ENCODE data around the gene PRRC1. TPM values are rescaled to one million over a fixed set of nuclear protein-coding genes. Genes with fewer than 3 reads are reported as not detected.

The PRRC1 gene
- total and polyA plus RNA-seq, 9 of the 15 experiments (the other 6 are each of a cell fraction or from before 2014, with no cell fraction given), result 23.4 to 68.7 (median 43.9) TPM

DNA sequence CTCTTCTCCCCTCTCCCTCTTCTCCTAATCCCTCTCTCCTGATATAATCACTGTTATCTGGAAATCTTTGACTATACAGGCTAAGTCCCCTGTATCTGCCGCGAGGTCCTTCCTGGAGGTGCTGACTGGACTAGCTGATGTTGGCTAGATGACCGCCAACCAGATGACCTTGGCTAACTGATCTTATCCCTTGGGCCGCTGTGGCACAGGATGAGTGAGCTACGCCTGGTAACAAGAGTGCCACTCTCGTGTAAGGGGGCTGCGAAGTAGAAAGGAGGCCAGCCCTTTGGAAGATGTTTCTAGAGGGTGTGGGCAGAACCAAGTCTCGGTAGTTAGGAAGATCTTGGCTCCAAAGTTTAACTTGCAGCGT is 345 bp upstream of the PRRC1 start (continued):
- TF ChIP-seq, protein P1, sequence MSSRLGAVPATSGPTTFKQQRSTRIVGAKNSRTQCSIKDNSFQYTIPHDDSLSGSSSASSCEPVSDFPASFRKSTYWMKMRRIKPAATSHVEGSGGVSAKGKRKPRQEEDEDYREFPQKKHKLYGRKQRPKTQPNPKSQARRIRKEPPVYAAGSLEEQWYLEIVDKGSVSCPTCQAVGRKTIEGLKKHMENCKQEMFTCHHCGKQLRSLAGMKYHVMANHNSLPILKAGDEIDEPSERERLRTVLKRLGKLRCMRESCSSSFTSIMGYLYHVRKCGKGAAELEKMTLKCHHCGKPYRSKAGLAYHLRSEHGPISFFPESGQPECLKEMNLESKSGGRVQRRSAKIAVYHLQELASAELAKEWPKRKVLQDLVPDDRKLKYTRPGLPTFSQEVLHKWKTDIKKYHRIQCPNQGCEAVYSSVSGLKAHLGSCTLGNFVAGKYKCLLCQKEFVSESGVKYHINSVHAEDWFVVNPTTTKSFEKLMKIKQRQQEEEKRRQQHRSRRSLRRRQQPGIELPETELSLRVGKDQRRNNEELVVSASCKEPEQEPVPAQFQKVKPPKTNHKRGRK (tag; IDR thresholded peaks at IDR 0.05), result no peak
- TF ChIP-seq, protein P2, sequence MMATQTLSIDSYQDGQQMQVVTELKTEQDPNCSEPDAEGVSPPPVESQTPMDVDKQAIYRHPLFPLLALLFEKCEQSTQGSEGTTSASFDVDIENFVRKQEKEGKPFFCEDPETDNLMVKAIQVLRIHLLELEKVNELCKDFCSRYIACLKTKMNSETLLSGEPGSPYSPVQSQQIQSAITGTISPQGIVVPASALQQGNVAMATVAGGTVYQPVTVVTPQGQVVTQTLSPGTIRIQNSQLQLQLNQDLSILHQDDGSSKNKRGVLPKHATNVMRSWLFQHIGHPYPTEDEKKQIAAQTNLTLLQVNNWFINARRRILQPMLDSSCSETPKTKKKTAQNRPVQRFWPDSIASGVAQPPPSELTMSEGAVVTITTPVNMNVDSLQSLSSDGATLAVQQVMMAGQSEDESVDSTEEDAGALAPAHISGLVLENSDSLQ (IDR thresholded peaks at IDR 0.05), result 0 out of 2 replicates have a peak, but pooled peaks have one; percentile 7
- TF ChIP-seq CTBP1 (IDR thresholded peaks at IDR 0.05; ENCODE audit: borderline replicate concordance) (peak; percentile 80; the same call in 1 of the 2 replicates), EP300 (IDR thresholded peaks at IDR 0.05; ENCODE audit: low read length) (peak; percentile 17; the same call in 1 of the 2 replicates), SMARCA5 (IDR thresholded peaks at IDR 0.05) (0 out of 2 replicates have a peak, but pooled peaks have one; percentile 59), HDGF (IDR thresholded peaks at IDR 0.05) (no peak), STAG1 (CRISPR knock-in tag; IDR thresholded peaks at IDR 0.05; ENCODE audit: borderline replicate concordance) (no peak), ZNF175 (CRISPR knock-in tag; IDR thresholded peaks at IDR 0.05; ENCODE audit: low read depth) (no peak), TEAD4 (IDR thresholded peaks at IDR 0.05; ENCODE audit: low read length) (0 out of 2 replicates have a peak, but pooled peaks have one; percentile 4), TEAD4 (CRISPR knock-in tag; IDR thresholded peaks at IDR 0.05; ENCODE audit: borderline replicate concordance) (no peak), MEF2A (IDR thresholded peaks at IDR 0.05; ENCODE audit: control insufficient read depth, low read depth, low read length) (no peak), CXXC5 (CRISPR knock-in tag; IDR thresholded peaks at IDR 0.05) (0 out of 2 replicates have a peak, but pooled peaks have one; percentile 9), ZNF23 (CRISPR knock-in tag; IDR thresholded peaks at IDR 0.05) (no peak)
- TF ChIP-seq, protein P3, sequence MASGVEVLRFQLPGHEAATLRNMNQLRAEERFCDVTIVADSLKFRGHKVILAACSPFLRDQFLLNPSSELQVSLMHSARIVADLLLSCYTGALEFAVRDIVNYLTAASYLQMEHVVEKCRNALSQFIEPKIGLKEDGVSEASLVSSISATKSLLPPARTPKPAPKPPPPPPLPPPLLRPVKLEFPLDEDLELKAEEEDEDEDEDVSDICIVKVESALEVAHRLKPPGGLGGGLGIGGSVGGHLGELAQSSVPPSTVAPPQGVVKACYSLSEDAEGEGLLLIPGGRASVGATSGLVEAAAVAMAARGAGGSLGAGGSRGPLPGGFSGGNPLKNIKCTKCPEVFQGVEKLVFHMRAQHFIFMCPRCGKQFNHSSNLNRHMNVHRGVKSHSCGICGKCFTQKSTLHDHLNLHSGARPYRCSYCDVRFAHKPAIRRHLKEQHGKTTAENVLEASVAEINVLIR (CRISPR knock-in tag; IDR thresholded peaks at IDR 0.05), result no peak
- TF ChIP-seq, protein P4, sequence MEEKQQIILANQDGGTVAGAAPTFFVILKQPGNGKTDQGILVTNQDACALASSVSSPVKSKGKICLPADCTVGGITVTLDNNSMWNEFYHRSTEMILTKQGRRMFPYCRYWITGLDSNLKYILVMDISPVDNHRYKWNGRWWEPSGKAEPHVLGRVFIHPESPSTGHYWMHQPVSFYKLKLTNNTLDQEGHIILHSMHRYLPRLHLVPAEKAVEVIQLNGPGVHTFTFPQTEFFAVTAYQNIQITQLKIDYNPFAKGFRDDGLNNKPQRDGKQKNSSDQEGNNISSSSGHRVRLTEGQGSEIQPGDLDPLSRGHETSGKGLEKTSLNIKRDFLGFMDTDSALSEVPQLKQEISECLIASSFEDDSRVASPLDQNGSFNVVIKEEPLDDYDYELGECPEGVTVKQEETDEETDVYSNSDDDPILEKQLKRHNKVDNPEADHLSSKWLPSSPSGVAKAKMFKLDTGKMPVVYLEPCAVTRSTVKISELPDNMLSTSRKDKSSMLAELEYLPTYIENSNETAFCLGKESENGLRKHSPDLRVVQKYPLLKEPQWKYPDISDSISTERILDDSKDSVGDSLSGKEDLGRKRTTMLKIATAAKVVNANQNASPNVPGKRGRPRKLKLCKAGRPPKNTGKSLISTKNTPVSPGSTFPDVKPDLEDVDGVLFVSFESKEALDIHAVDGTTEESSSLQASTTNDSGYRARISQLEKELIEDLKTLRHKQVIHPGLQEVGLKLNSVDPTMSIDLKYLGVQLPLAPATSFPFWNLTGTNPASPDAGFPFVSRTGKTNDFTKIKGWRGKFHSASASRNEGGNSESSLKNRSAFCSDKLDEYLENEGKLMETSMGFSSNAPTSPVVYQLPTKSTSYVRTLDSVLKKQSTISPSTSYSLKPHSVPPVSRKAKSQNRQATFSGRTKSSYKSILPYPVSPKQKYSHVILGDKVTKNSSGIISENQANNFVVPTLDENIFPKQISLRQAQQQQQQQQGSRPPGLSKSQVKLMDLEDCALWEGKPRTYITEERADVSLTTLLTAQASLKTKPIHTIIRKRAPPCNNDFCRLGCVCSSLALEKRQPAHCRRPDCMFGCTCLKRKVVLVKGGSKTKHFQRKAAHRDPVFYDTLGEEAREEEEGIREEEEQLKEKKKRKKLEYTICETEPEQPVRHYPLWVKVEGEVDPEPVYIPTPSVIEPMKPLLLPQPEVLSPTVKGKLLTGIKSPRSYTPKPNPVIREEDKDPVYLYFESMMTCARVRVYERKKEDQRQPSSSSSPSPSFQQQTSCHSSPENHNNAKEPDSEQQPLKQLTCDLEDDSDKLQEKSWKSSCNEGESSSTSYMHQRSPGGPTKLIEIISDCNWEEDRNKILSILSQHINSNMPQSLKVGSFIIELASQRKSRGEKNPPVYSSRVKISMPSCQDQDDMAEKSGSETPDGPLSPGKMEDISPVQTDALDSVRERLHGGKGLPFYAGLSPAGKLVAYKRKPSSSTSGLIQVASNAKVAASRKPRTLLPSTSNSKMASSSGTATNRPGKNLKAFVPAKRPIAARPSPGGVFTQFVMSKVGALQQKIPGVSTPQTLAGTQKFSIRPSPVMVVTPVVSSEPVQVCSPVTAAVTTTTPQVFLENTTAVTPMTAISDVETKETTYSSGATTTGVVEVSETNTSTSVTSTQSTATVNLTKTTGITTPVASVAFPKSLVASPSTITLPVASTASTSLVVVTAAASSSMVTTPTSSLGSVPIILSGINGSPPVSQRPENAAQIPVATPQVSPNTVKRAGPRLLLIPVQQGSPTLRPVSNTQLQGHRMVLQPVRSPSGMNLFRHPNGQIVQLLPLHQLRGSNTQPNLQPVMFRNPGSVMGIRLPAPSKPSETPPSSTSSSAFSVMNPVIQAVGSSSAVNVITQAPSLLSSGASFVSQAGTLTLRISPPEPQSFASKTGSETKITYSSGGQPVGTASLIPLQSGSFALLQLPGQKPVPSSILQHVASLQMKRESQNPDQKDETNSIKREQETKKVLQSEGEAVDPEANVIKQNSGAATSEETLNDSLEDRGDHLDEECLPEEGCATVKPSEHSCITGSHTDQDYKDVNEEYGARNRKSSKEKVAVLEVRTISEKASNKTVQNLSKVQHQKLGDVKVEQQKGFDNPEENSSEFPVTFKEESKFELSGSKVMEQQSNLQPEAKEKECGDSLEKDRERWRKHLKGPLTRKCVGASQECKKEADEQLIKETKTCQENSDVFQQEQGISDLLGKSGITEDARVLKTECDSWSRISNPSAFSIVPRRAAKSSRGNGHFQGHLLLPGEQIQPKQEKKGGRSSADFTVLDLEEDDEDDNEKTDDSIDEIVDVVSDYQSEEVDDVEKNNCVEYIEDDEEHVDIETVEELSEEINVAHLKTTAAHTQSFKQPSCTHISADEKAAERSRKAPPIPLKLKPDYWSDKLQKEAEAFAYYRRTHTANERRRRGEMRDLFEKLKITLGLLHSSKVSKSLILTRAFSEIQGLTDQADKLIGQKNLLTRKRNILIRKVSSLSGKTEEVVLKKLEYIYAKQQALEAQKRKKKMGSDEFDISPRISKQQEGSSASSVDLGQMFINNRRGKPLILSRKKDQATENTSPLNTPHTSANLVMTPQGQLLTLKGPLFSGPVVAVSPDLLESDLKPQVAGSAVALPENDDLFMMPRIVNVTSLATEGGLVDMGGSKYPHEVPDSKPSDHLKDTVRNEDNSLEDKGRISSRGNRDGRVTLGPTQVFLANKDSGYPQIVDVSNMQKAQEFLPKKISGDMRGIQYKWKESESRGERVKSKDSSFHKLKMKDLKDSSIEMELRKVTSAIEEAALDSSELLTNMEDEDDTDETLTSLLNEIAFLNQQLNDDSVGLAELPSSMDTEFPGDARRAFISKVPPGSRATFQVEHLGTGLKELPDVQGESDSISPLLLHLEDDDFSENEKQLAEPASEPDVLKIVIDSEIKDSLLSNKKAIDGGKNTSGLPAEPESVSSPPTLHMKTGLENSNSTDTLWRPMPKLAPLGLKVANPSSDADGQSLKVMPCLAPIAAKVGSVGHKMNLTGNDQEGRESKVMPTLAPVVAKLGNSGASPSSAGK (IDR thresholded peaks at IDR 0.05), result peak; percentile 51

Measured in K562 (cell line).